NCI-H748 treated with DMSO at 0.1 percent for 48 hours (cell line): ENCODE data around the gene SLC25A22.

Experiments used
- DNase-seq: peaks from one replicate; lab custom pipeline; 2025; lab: John Stamatoyannopoulos, UW

SLC25A22 gene

DNA sequence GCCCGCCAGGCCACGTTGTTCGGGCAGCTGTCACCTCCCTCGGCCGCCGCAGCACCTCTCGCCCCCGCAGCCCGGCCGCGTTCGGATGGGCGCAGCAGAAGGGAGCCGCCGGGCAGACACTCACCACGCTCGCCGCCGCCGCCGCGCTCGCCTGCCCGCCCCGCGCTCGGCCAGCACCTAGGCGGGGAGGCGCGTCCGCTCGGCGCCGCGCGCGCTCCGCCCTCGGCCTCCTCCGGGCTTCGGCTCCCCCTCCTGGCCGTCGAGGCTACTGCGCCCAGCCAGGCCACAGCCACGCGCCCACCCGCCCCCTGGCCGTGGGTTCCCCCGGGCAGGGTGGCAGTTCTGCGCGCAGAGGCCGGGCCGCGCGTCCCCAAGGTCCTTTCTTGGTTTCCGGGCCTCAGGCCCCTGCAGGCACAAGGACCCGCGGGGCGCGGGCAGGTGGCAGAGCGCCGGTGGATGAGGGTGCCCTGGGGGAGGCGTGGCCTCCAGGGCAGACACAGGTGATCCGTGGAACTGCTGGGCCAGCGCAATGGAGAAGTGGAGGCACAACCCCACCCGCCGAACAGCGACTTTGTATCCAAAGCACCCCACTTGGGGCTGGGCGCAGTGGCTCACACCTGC lies at the start of gene SLC25A22:
SLC25A22 (minus strand) TSS at position 189 of the 621 bp plus-strand sequence. CDS start 3,275 bp downstream, outside the sequence.
- DNase-seq: peak; percentile 56

DNA sequence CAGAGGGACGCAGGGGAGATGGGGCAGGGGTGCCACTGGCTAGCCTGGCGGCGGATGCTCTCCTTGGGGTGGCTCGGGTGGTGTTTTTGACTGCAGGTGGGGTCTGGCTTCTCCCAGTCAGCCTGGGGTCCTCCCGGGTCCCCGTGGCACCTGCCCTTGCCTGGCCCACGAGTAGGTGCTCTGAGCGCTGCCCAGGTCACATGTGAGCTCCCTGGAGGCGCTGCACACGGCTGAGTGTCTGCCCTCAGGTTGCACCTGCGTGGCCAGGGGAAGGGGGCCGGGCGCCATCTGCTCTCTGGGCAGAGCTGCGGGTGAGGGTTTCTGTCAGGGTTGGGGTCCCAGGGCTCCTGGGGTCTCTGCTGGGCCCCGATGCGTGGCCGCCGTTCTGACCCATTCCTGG lies 49.8 kb upstream of the SLC25A22 start:
- DNase-seq: no peak

- DNase-seq: no peak
These were observed 48.5 kb upstream of the SLC25A22 start for GRCh38 chr11:846496-847098.

GRCh38 chr11:845872-846495 lies 47.9 kb upstream of the SLC25A22 start:
- DNase-seq: no peak

GRCh38 chr11:844693-845644 lies 46.9 kb upstream of the SLC25A22 start:
- no peak for DNase-seq

GRCh38 chr11:843818-844692 lies 46.0 kb upstream of the SLC25A22 start:
- no peak for DNase-seq

- DNase-seq: no peak
These were observed 45.1 kb upstream of the SLC25A22 start for GRCh38 chr11:843086-843734.

DNA sequence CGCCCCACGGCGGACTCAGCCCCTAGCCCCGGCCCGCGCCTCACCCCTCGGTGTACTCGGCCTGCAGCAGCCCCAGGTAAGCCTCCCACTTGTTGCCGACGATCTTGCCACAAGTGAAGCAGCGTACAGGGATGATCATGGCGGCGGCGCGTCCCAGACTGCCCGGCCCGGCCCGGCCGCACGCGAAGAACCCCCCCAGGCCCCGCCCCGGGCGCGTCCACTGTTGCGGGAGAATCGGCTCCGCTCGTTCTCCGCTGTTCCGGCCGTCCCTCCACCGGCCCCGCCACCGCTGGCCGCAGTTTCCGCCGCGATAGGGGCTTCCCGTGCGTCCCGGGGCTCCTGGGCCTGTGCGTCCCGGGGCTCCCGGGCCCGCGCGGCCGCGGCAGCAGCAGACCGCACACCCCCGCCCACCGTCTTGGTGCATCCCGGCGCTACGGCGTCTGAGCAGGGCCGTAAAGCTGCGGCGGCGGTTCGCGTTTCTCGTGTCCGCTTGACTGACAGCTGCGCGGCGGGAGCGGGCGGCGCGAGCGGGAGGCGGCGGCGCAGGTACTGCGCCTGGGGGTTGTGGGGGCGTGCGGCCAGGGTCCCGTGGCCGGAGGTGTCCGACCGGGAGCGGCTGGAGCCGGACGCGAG lies 44.4 kb upstream of the SLC25A22 start, which contains the start of the genes POLR2L and TSPAN4:
POLR2L (minus strand) TSS at position 160 of the 633 bp plus-strand sequence; CDS start at position 139, 21 bp downstream.
TSPAN4 (plus strand) TSS at position 483 of the 633 bp plus-strand sequence. CDS start 7,453 bp downstream, outside the sequence.
- DNase-seq: peak; percentile 60

- DNase-seq: no peak
These were observed 43.9 kb upstream of the SLC25A22 start for GRCh38 chr11:841981-842369.

GRCh38 chr11:839875-840617 lies 42.0 kb upstream of the SLC25A22 start:
- DNase-seq: no peak

DNA sequence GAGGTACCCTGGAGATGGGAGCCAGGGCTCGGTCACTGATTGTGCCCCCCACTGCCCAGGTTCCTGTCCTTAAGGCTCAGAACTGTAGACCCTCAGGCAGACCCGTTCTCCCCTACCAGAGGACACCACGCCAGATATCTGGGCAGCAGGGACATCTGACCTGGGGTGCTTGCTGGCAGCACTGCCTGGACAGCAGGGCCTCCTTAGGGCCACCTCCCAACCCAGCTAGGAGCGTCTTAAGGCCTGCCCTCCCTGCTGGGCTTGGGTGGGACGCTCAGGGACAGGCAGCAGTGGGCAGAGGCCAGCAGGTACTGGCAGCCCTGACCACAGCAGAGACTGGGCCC lies 41.2 kb upstream of the SLC25A22 start:
- no peak for DNase-seq

- no peak for DNase-seq
These were observed 40.6 kb upstream of the SLC25A22 start for GRCh38 chr11:838441-839279.

DNA sequence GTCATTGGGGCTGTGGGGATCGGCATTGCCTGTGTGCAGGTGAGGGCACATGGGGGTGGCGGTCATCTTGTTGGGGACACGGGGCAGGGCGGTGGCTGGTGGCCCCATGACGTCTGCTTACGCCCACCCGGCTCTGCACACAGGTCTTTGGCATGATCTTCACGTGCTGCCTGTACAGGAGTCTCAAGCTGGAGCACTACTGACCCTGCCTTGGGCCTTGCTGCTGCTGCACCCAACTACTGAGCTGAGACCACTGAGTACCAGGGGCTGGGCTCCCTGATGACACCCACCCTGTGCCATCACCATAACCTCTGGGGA lies 39.9 kb upstream of the SLC25A22 start:
- DNase-seq: no peak

- DNase-seq: no peak
These were observed 39.3 kb upstream of the SLC25A22 start for GRCh38 chr11:837189-837989.

- DNase-seq: no peak
These were observed 38.6 kb upstream of the SLC25A22 start for GRCh38 chr11:836700-837099.

- no peak for DNase-seq
These were observed 38.2 kb upstream of the SLC25A22 start for GRCh38 chr11:836274-836673.

- no peak for DNase-seq
These were observed 36.6 kb upstream of the SLC25A22 start for GRCh38 chr11:834371-835316.
